ENCODE measurements around the gene SORCS1.

The SORCS1 gene

GRCh38 chr10:106873770-106874603 is 290.5 kb downstream of the SORCS1 start:
- ATAC-seq, result no peak

GRCh38 chr10:106872176-106872575 is 292.3 kb downstream of the SORCS1 start:
- ATAC-seq, result no peak

- no peak for ATAC-seq
Measured at GRCh38 chr10:106866244-106866845, 298.2 kb downstream of the SORCS1 start.

GRCh38 chr10:106864031-106864430 is 300.5 kb downstream of the SORCS1 start:
- no peak for ATAC-seq

DNA sequence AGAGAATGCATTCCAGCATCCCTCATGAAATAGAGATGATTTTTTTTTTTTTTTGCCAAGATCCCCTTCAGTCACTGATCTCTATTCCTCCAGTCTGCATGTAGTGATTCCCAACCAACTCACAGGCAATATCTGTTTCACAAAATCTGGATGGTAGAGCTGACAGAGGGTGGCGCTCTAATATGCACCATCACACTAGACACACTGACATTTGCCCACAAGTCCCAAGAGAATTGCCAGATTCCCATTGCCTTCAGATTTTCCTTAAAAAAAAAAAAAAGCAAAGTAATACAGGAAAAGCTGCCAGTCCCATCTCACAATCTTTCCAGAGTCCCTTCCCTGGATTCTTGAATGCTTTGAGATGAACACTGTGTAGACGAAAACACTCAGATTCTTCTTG is 301.0 kb downstream of the SORCS1 start:
- no peak for ATAC-seq

- ATAC-seq, result no peak
Measured at GRCh38 chr10:106859892-106860652, 304.4 kb downstream of the SORCS1 start.

DNA sequence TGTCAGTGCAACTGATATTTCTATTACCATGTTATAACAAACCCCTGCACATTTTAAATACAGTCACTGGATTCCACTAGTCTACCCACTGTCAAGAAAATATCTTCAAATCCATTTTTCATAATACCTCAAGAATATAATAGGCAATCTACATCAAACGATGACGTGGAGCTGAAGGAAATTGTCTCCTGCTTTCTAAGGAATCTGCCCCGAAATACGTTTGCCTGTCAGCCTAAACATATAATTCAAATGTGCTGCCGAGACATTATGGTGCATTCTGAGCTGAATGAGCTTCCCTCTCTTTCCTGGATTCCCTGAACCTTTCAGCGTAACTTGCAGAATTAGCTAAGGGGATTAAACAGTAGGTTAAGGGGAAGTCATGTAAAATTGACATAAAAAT is 306.8 kb downstream of the SORCS1 start:
- no peak for ATAC-seq

DNA sequence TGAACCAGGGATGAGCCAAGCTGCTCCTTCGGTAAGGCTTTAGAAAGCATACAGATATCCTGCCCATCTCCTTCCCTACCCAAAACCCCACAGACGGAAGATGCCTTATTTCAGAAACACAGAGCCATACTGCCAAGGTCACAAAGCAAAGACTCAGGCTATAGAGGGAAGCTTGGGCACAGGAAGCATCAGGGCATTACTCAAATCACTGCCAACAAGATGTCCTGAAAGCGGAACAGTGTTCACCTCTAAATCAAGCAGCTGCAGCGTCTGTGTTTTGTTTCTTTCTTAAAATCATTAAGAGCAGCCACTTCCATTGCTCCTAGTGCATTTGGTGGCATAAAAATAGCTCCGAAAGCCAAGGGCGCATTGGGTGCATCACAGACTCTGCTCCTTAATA is 307.3 kb downstream of the SORCS1 start:
- no peak for ATAC-seq

DNA sequence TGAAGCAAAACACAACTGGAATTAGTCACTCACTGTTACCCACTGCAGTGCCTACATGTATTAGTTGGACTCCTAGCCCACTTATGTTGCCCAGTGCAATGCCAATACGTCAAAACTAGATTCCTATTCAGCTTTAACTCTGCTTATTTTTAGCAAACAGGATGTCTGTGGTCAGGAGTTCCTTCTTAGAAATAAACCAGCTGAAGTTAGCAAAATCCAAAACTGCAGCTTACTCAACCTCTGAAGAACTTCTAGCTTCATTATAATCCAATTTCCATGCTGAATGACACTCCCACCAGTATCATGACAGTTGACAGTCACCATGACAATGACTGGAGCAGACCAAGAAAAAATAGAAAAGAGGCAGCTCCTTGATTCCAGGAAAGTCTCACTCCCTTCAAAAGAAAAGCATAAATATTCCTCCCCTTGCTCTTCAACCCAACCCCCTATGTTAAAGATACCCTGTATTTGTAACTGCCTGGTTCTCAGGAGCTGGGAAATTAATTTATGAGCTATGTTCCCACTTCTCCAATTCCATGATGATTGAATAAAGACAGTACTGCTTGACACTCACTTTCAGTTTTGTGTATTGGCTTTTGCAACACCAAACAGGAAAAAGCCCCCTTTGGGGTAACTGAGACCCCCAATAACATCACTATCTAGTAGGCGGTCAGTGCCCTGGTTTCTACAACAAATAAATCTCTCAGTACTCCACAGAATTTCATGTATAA is 327.4 kb downstream of the SORCS1 start:
- ATAC-seq, result no peak

GRCh38 chr10:106832846-106833245 is 331.7 kb downstream of the SORCS1 start:
- ATAC-seq, result no peak

GRCh38 chr10:106830471-106830870 is 334.0 kb downstream of the SORCS1 start:
- no peak for ATAC-seq

DNA sequence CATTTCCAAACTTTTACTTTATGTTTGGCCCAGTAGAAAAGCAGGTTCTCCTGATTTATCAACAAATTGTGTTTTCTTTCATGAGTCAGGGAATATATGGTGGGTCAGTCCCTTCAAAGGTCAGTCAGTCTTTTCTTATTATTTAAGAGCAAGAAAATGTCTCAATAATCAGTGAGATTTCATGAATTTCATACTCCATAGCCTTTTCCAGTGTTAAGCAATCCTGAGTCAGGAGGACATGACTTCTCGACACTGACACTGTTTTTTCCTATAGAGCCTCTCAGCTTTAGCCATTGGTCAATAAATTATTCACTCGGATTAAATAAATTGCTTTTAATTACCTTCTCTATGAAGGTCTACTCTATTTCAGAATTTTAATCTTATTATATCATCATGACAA is 334.5 kb downstream of the SORCS1 start:
- ATAC-seq, result no peak

DNA sequence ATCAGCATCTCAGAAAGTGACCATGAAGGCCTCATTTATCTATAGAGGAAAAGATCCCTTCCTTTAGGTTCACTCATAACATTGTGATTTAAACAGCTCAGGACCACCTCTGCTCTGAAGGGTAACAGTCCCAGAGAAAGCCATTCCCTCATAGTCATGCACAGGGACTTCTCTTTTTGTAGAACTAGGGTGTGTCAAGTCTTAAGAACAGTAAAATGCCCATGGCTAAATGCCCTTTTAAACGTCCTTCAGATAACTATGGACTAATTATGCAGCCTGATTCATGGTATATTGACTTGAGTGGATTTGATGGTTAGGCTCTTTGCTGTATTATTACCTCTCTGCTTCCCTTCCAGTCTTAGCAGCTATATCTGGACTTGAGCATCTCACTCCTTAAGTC is 337.8 kb downstream of the SORCS1 start:
- ATAC-seq, result no peak

GRCh38 chr10:106825576-106826364 is 338.7 kb downstream of the SORCS1 start:
- no peak for ATAC-seq

- ATAC-seq, result no peak
Measured at GRCh38 chr10:106820579-106820978, 343.9 kb downstream of the SORCS1 start.

DNA sequence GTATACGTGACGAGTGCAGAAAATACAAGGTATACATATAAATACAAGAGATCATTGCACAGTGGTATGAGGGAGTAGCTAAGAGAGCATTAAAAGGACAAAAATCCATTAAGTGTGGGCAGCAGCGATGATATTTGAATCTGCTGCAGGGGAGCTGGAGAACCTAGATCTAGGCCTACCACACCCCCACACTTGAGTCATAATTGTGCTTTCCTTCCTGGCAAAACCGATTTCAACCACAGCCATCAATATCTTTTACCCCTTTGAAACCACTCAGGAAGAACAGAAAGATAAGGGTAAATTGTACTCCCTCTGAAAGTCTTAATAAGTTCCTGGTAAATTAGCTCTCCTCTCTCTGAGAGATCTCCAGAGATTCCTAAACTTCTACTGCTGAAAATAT is 345.0 kb downstream of the SORCS1 start:
- no peak for ATAC-seq

DNA sequence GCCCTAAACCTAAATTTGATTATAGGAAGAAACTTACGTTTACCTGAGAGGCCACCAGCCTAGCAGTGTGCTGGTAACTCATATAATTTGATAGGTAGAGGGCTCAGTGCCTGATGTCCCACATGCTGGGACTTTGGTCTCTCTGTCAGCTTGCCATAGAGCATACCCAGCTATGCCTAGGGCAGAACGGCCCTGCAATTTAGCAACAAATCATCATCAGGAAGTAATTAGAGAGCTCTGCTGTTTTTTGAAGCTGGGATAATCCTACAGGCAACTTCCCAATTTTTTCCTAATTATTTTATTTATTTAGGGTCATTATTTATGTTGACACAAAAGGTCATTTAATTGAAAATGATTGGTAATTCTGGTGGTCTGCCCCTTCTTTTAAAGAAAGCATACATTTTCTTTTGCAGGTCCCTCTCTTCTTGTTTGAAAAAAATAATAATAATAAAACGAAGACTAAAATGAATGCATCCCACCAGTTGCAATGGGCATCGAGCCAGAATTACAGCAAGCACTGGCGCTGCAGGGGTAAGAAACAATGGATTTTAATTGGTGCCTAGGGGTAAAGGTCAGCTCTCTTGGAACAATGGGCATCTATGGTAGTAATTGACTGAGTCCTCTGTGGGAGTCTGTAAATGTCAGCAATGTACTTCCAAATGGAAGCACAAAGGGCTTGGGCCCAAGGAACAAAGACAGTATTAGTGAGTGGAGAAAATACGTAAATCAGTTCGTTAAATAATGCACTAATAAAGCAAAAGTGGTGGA is 348.0 kb downstream of the SORCS1 start:
- no peak for ATAC-seq

DNA sequence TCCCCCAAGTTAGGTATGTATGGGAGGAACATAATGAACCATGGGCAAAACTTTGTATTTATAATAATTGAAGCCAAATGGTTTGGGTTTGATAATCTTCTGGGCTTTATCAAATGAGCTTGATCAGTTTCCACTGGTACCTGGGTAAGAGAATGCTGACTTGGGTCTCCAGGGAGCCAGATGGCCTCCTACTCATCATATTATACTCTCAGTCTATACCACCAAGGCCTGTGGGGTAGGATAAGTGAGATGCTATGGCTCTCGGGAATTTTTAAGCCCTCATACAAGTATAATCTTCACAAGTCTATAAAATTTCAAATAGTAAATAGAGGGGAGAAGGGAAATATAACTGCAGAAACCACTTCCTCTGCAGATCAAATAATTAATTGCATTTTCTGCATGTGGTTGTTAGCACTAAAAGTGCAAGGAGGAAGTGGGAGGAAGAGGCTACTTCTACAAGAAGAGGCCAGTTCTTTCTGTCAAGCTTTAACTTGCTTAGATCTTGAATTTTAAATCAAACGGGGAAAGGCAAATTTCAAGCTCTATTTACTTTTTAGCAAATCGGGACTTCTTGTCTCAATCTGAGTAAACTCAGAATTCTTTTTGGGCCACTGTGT is 349.0 kb downstream of the SORCS1 start:
- ATAC-seq, result no peak

DNA sequence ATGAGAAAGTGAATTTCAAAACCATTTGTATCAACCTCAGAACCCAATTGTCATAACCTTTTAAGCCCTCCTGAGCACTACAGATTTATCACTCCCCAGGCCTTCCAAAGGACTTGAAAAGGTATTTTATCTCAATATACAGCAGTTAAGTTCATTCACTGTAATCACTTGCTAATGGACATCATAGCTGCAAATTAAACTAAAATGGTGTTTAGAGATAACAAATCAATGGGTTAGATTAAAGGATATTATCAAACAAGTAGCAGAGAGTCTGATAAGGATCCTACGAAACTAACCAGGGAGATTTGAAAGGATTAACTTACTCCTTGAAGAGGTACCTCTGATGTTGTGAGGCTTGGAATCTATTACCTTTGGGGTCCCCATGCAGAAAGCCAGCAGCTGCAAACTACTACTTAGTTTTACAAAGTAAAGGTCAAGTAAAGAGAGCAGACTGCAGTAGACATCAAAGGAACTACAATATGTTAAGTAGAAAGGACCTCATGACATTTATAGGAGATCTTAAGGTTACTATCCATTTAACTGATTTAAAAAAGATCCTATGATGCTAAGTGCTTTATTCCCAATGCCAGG is 359.4 kb downstream of the SORCS1 start:
- no peak for ATAC-seq

- no peak for ATAC-seq
Measured at GRCh38 chr10:106802949-106803348, 361.6 kb downstream of the SORCS1 start.

DNA sequence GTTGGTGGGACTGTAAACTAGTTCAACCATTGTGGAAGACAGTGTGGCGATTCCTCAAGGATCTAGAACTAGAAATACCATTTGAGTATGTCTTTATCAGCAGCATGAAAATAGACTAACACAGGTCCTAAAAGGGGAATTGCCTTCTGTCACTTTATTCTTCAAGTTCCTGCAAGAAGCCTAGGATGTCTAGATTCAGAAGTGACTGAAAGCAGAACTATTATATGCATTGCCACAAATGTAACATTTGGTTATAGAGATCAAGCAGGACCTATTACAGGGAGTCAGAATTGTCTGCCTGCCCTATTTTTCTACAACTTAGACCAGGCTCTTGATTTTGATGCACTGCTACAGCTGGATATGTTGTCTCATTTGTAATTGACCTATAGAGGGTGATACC is 364.7 kb downstream of the SORCS1 start:
- ATAC-seq, result no peak
